Inflammatory macrophage treated with lipopolysaccharide for 1 hour (primary cell): Measurements from ENCODE around the gene TLCD3B.
A peak's percentile ranks its signal among the peaks of the same experiment; 100 is the strongest.
"Not testable (repeated sequence)": the region's sequence is repeated elsewhere in the genome, so short reads cannot be mapped to it uniquely, and the experiment has no call there.

Source experiments
- DNase-seq, 2 donors: peaks; one replicate each; pipeline ENCODE4 v3.0.0-alpha.2; 2020 to 2022

TLCD3B gene

DNA sequence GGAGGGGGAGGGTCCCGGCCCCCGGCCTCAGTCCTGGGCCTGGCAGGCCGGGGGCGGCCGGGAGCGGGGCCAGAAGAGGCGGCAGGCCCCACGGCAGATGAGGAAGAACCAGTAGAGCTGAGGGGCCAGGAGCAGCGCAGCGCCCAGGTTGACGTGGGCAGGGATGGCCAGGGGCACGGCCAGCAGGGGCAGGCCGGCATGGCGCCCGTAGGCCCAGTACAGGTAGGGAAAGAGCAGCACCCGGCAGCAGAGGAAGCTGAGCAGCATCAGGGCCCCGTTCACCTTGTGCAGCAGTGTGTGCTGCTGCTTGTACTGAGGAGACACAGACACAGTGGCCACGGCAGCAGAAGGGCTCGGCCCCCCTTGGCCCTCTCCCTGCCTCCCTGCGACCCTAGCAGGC, 5.9 kb downstream of the TLCD3B start:
- no peak for DNase-seq

DNA sequence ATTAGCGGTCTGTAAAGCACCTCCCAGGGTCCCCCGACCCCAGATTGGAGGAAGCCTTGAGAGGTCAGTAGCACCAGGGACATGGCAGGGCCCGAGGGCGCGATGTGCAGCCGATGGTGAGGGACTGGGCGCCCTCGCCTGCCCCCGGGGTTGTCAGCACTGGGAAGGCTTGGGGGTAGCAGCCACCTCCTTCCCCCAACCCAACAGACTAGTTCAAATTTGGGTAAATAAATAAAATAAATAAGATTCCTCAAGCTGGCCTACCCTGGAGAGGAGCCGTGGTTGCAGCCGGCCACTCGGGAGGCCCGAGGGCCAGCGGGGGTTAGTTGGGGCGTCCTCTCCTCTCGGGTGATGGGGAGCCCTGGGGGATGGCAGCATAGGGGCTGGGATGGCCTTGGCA, 6.6 kb downstream of the TLCD3B start:
- DNase-seq = no peak

DNA sequence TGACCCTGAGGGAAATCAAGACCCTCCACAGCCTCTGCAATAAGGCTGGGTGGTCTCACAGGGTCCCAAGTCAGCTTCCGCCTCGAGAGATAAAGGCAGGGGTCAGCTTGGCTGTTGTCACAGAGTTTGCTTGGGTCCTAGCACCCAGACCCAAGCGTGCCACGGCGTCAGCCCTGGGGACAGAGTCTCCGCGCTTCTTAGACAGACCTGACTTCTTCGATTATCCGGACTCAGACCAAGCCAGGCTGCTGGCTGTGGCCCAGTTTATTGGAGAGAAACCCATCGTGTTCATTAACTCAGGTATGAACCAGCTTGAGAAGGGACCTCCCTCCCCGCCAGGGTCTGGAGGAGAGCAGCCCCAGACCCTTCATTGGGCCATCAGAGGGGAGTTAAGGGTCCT, 7.5 kb downstream of the TLCD3B start:
- no peak for DNase-seq

DNA sequence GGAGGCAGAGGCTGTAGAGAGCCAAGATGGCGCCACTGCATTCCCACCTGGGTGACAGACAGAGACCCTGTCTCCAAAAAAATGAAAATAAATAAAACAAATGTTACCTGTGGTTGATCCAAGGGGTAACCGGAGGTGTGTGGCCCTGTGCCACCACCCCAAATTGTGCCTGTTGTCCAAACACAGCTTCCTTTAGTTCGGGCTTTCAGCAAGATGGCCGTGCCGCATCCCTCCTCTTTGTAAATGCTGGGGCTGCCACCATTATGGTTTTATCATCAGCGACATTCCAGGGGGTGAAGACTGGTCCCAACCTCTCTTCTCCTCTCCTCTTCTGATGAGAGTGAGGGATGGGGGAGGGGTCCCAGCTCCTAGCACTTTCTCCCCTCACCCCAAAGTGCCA, 8.2 kb downstream of the TLCD3B start, which contains the start of gene C16orf92:
Gene C16orf92, plus strand, starts transcription at position 312 of the 400 bp plus-strand sequence. CDS start 143 bp downstream, outside the sequence.
- DNase-seq = no peak

DNA sequence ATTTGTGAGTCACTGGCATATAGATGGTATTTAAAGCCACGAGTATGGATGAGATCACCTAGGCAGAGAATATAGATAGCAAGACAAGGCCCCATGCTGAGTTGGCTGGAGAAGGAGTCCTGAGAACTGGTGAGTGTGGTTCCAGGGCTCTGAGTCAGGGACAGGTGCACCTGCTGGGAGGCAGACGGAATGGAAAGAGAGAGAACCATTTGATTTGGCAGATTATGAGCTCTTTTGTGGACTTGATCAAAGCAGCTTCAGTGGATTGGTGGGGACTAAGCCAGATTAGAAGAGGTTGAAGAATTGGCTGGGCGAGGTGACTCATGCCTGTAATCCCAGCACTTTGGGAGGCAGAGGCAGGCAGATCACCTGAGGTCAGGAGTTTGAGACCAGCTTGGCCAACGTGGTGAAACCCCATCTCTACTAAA, 12.3 kb downstream of the TLCD3B start:
- DNase-seq = no peak

DNA sequence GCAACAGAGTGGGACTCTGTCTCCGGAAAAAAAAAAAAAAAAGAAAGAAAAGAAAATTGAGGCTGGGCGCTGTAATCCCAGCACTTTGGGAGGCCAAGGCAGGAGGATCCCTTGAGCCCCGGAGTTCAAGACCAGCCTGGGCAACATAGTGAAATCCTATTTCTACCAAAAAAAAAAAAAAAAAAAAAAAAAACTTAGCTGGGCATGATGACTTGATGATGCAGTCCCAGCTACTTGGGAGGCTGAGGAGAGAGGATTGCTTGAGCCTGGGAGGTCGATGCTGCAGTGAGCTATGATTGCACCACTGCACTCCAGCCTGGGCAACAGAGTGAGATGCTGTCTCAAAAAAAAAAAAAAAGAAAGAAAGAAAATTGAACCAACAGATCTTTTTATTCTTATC, 13.1 kb downstream of the TLCD3B start:
- not testable (repeated sequence) for DNase-seq

DNA sequence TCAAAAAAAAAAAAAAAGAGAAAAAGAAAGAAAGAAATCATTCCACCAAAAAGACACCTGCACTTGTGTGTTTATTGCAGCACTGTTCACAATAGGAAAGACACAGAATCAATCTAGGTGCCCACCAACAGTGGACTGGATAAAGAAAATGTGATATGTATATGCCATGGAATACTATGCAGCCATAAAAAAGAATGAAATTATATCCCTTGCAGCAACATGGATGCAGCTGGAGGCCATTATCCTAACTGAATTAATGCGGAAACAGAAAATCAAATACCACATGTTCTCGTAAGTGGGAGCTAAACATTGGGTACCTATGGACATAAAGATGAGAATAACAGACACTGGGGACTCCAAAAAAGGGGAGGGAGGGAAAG, 13.8 kb downstream of the TLCD3B start:
- DNase-seq = no peak

DNA sequence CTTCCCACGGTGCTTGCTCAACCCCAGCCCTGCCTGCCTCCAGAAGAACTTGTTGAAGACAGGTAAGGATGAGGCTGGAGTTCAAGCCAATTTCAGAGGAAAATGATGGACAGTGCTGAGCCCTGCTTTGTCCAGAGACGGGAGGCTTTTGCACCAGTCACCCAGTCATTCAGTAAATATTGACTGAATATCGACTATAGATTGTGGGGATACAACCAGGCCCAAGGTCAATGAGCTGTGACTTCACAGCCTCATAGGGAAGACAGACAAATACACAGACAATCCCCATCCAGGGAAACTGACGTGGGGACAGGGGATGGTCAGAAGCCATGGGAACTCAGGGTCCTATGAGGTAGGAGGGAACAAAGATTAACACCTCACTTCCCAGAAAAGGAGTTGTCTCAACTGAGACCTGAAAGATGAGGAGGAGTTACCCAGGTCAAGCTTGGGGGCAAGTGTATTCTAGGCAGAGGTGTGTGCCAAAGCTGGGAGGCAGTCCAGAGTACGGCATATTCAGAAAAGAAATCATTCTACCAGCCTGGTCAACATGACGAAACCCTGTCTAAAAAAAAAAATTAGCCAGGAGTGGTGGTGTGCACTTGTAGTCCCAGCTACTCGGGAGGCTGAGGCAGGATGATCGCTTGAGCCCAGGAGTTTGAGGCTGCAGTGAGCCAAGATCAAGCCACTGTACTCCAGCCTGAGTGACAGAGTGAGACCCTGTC, 14.4 kb downstream of the TLCD3B start:
- no peak for DNase-seq

DNA sequence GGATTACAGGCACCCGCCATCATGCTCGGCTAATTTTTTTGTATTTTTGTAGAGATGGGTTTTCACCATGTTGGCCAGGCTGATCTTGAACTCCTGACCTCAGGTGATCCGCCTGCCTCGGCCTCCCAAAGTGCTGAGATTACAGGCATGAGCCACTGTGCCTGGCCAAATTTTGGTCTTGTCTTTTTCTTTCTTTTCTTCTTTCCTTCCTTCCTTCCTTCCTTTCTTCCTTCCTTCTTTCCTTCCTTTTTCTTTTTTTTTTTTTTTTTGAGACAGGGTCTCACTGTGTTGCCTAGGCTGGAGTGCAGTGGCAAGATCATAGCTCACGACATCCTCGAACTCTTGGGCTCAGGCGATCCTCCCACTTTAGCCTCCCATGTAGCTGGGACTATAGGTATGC, 15.6 kb downstream of the TLCD3B start:
- DNase-seq = not testable (repeated sequence)

DNA sequence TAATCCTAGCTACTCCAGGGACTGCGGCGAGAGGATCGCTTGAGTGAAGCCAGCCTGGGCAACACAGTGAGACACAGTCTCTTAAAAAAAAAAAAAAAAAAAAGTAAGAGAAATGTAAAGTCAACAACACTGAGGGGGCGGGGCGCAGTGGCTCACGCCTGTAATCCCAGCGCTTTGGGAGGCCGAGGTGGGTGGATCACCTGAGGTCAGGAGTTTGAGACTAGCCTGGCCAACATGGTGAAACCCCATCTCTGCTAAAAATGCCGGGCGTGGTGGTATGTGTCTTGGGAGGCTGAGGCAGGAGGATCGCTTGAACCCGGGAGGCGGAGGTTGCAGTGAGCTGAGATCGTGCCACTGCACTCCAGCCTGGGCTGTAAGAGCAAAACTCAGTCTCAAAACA, 18.5 kb downstream of the TLCD3B start:
- DNase-seq = not testable (repeated sequence)

DNA sequence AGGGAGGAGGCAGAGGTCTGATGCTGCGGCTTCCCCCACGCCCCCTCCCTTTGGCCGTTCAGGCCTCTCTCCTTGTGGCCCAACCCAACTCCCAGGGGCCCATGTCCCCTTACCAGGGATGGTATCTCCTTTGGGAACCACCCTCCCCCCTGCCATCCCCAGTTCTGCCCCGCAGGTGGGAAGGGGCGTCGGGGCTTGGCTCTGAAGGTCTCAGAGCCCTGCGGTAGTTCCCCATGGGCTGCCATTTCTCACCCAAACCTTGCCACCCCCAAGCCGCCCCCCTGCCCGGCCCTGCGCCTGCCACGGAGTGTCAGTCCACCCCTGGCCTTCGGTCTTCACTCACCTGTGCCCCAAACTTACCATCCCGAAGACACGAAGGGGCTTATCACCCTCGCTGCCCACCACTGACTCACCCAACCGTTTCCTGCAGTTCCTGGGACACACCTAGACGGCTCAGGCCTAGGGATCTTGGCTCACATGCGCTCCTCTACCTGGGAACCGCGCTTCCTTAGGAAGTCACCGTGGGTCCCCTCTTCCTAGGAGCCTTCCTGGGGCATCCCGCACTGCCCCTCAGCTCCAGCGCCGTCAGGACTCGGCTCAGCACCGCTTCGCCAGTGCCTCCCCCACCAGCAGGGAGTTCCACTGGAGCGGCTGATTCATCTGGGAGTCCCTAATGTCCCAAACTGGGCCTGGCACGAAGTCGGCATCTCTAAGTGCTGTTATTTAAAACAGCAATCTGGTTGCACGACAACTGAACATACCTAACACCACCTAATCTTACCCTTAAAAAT, 19.2 kb downstream of the TLCD3B start:
- DNase-seq = no peak

DNA sequence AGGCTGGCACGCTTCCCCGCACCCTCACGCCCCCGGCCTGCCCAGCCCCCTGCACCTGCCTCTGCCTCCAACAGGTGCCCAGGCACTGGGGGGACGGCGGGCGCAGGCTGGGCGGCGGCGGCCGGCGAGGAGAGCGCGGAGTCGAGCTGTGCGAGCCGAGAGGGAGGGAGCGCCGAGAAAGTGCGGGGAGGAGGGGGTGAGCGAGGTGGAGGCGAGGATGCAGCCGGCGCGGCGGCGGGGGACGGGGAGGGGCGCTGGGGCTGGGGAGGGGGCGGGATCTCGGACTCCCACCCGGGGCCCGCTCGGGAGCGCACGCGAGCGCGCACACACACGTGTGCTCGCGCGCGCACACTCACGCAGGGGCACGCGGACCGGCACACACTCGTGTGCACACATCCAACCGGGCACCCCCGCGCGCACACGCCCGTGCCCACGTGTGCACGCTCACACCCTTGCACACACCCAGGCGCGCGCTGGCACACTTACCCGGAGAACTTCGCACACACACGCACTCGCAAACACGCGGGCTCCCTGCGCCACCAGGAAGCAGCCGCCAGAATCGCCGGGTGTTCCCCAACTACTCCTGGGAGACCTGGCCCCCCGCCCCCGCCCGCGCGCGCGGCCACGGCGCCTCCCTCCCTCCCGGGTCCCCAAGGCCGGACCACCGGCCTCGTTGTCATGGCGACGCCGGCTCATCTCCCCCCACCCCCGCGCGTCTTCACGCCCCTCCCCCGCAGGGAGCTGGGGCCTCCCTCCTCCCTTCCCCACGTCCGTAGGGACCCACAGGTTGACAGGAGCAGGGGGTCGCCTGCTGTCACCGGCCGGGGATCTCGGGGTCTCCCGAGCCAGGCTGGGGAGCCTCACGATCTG, 20.0 kb downstream of the TLCD3B start, which contains the start of gene DOC2A:
Gene DOC2A, minus strand, starts transcription at position 184 of the 870 bp plus-strand sequence. CDS start 805 bp downstream, outside the sequence.
- DNase-seq = no peak

DNA sequence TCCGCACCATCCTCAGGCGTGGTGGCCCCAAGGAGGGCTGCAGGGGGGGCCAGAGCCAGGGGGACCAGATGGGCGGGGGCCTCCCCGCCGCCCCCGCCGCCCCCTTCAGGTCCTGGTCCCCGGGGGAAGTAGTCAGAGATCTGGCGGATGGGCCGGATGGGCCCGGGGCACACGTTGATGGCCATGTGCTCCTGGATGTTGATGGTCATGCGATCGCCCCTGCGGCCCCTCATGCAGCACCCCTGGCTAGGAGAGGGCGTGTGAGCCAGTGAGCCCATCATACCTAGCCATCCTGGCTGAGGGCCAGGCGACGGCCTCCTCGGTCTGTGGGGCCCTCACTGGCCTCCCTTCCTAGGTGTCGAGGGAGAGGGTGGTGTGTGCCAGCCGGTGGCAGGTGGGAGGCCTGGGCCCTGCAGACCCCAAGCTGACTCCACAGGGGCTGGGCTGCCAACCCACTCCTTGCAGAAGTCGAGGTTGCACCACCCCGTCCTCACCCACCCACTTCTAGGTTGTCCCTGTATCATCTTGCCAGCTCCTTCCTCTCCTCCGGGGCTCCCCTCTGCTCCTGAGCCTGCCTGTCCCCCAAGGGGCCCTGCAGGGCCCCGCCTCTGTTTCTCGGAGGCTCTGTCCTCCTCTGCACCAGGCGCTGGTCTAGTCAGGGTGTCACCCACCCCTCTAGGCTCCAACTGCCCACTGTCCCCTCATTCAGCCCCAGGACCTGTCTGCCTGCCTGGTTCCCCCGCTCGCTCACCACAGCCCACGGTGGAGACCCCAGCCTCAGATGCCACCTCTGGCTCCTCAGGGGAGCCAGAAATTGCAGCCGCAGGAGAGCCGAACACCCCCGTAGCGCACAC, 20.9 kb downstream of the TLCD3B start:
- no peak for DNase-seq

DNA sequence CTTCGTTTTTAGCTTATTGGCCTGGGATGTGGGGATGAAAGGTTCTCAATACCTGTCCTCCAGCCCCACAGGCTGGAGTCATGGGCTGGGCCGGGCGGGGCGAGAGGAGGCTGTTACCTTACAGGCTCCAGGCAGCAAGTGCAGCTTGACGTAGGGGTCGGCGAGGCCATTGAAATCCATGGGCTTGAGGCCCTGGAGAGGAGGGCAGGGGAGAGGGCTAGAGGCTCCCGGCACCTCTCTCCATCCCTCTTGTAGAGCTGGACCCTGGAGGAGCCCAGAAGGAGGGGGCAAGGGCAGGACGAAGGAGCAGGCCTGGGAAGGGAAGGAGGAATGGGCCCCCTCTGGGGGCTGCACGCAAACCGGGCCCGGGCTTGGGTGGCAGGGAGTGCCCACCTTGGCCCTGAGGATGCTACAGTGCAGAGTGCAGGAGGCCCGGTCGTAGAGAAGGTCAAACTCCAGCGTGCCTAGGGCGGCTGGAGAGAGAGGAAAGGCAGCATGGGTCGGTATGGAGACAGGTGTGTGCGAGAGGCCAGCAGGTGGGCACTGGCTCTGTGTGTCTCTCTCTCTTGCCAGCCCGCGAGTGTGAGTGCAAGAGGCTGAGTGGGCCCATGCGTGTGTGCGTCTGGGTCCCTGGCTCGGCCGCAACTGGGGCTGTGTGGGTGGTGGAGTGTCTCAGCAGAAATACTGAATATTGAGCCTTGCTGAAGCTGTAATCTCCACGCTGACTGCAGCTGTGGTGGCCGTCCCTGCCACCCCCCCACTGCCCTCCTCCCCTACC, 21.8 kb downstream of the TLCD3B start:
- DNase-seq = no peak

DNA sequence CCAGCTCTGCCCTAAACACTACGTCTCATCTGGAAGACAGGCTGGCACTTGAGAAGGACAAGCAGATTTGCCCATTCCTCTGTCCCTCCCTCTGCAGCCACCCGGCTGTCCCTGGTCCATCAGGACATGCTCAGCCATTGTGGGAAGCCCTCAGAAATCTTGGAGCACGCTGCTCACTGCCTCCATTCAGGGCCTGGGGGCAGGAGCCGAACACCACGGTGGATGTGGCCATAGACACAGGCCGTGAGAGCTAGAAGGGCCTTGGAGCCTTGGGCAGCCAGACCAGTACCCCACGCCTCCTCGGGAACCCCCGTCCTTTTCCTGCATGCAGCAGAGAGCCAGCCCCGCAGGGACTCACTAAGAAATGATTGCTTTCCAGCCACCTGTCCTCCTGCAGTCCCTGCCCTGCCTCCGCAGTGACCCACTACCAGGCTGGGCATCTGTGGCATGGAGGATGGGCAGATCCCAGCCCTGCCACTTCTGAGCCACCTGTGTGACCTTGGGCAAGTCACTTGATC, 23.6 kb downstream of the TLCD3B start:
- no peak for DNase-seq

DNA sequence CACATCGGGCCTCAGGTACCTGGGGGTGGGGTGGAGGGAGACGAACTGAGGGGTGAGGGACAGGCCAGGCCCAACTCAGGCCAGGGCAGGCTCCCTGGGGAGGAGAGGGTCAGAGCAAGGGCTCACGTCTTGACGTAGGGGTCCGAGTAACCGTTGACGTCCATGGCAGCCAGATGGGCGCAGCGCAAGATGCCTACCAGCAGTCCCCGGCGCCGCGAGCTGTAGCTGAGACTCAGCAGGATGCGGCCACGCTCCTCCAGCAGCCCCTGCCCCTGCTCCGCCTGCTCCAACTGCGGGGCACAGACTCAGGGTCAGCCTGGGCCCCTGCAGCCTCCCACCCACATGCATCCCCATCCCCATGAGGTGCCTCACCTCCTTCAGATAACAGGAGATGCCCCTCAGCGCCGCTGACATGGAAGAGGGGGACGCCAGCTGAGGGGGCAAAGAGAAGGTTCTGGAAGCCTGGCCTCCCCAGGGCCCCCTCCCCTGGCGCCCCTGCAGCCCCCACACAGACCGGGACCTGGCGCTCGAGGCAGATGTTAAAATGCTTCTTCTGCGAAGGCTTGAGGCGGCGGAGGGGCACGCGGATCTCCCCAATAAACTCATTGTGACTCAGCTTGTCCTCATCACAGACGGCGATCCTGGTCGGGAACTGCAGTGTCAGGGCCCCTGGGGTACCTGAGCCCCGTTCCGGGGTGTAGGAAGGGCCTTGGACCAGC, 24.3 kb downstream of the TLCD3B start:
- DNase-seq = no peak

DNA sequence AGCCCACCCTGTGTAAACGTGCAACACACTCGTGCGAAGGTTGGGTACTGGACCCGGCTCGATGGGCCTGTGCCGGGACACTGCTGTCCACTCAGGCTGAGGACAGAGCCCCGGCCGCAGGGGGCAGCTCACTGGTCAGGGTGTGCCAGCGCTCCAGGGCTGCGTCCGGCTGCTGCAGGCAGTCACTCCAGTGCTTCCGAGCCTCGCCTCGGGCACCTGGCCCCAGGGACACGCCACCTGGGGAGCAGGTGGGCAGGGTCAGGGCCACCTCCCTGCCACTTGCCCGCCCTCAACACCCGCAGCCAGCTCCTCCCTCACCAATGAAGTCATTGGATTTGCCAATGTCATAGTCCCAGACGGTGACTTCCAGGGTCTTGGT, 25.0 kb downstream of the TLCD3B start:
- DNase-seq = no peak

DNA sequence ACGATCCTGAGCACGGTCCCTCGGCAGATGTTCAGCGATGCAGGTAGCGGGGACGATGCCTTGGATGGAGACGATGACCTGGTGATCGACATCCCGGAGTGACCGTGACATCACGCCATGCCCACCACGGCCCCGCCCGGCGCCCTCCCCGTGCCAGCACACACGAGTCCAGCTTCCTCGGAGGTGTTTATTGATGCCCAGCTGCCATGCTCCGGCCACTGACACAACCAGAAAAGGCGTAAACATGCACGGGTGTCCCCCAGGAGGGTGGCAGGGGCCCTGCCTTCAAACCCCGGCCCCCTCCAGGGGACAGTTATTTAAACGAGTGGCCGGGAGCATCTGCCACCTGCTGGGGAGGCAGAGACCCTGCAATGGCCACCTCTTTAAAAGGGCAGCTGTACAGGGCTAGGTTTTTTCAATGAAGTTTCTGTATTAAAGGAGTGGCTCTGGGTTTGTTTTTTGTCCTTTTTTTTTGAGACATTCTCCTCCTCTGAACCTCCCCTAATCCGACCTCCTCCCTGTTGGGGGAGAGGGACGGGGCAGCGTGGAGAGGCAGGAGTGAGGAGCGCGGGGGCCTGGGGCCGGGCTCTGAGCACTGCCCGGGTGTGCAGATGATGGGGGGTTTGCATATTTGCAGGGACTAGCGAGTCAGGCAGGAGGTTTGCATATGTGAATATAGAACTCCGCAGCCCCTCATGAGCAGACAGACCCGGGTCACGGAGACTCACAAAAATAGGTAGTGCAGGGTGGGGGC, 25.6 kb downstream of the TLCD3B start:
- peak; percentile 22 to 38 for DNase-seq

DNA sequence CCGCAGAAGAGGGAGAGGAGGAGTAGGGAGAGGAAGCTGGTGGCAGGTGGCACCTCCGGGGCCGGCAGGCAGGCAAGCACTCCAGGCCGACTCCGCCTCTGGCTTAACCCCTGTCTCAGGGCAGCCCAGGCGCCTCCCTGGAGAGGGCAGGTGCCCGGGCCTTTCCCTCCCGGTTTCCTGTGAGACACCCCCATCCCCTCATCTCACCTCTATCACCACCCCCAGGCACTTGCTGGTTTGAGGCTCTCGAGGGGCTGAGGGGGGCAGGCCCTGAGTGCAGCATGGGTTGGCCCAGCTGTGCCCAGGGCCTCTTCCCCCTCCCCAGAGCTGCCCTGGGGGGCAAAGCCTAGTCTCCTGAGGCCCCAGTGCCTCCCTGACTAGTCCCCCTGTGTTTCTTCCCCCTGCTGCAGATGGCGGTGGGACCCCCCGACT, 26.2 kb downstream of the TLCD3B start:
- no peak for DNase-seq

DNA sequence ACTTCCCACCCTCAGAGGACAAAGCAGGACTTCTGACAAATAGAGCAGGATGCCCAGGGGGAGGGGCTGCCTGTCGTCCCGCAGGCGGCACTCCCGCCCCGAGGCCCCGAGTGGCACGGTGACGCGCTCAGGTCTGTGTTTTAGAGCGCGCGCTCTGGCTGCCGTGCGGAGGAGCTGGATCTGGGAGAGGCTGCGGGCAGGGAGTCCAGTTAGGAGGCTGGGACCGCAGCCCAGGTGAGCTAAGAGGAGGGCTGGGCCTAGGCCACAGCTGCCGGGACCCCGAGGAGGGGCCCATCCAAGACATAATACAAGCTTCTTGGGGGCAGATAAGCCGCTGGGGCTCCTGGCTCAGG, 26.7 kb downstream of the TLCD3B start:
- DNase-seq = no peak
